ENCODE results near the gene NLGN1. TPM values are rescaled to one million over a fixed set of nuclear protein-coding genes. Genes with fewer than 3 reads are reported as not detected.
"Not testable (repeated sequence)": the region's sequence is repeated elsewhere in the genome, so short reads cannot be mapped to it uniquely, and the experiment has no call there.

NLGN1 gene
- total and polyA plus RNA-seq, 2 experiments from 2014 or later: 5.1 to 11.2 TPM

DNA sequence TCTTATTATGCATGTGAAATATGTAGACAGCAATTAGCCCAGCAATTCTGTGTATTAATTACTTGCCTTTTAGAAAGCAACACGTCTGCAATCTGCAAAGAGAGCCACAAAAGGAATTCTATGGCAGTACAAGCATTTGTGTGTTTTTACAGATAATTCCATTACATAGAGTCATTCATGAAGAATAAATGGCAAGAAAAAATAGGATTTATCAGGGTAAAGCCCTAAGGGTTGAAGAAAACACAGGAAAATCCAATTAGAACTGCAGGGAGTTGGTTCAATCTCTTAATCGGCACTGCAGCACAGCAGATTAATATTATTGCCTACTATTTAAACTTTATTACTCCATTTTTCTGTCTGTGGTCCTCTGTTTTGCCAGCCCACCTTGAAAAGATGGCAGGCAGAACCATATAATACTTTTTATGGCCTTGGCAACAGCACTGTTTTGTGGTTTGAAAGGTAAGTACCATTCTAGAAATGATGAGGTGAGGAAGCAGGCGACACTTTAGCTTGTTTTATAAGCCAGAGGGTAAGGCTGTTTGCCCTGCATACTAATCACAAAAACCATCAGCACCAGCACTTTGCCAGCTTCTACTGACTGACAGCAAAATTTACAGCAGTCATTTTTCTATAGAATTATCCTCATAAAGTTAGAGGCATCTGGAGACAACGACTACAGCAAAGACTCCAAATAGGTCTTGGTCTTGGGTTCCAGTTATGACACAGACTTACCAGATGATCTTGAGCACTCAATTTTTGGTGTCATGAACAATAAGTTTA, 823.4 kb downstream of the NLGN1 start:
- Histone ChIP-seq H3K9me2 (replicated peaks; ENCODE audit: insufficient read depth) (no peaks in the 10 kb centered on the region), H3K27me3 (no peaks in the 10 kb centered on the region), H3K79me2 (no peaks in the 10 kb centered on the region), H3K9me3 (ENCODE audit: low read depth) (no peaks in the 10 kb centered on the region), H3K4me2 (no peak overlapping the region), H3K4me3 (no peak overlapping the region), H3K27ac (no peak overlapping the region), H4K20me1 (ENCODE audit: insufficient read depth, poor library complexity, severe bottlenecking) (no peaks in the 10 kb centered on the region), H2AFZ (no peak overlapping the region), H3K4me1 (ENCODE audit: insufficient read depth) (no peaks in the 10 kb centered on the region), H3K36me3 (replicated peaks; ENCODE audit: insufficient read depth, low read depth) (no peaks in the 10 kb centered on the region)
- no peak for DNase-seq (ENCODE audit: low spot score)
- WGBS (ENCODE audit: low lambda C conversion rate, missing lambda C conversion rate): 65% methylated on average over 4 of the region's 4 CpGs
- no peak for TF ChIP-seq EZH2phosphoT487 (IDR thresholded peaks at IDR 0.05; ENCODE audit: low read depth, severe bottlenecking, unreplicated experiment)
- TF ChIP-seq, protein P1, sequence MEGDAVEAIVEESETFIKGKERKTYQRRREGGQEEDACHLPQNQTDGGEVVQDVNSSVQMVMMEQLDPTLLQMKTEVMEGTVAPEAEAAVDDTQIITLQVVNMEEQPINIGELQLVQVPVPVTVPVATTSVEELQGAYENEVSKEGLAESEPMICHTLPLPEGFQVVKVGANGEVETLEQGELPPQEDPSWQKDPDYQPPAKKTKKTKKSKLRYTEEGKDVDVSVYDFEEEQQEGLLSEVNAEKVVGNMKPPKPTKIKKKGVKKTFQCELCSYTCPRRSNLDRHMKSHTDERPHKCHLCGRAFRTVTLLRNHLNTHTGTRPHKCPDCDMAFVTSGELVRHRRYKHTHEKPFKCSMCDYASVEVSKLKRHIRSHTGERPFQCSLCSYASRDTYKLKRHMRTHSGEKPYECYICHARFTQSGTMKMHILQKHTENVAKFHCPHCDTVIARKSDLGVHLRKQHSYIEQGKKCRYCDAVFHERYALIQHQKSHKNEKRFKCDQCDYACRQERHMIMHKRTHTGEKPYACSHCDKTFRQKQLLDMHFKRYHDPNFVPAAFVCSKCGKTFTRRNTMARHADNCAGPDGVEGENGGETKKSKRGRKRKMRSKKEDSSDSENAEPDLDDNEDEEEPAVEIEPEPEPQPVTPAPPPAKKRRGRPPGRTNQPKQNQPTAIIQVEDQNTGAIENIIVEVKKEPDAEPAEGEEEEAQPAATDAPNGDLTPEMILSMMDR (IDR thresholded peaks at IDR 0.05; ENCODE audit: poor library complexity): no peak
- TF ChIP-seq EZH2 (IDR thresholded peaks at IDR 0.05; ENCODE audit: borderline replicate concordance): no peak

DNA sequence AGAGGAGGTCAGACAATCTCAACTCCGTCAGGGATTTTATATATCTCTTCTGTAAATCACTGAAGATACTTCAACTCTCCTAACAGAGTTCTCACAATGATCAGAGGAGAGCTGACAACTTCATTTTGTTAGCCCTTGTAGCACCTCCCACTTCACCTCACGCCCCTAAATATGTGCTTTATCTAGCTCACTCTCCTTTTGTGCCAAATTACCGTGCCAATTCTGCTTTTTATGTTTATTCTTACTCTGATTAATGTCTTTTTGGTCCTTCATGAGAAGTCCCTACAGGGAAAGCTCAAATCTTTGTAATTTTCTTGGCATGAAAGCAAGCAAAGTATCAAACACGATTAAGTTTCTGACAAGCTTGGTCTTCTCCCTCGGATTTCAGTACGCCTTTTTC, 825.5 kb downstream of the NLGN1 start:
- Histone ChIP-seq H4K20me1 (ENCODE audit: insufficient read depth, poor library complexity, severe bottlenecking) (no peaks in the 10 kb centered on the region), H3K9me3 (ENCODE audit: low read depth) (no peaks in the 10 kb centered on the region), H3K27ac (no peak overlapping the region), H3K27me3 (no peaks in the 10 kb centered on the region), H3K4me3 (no peak overlapping the region), H3K4me1 (ENCODE audit: insufficient read depth) (no peaks in the 10 kb centered on the region), H3K36me3 (replicated peaks; ENCODE audit: insufficient read depth, low read depth) (no peaks in the 10 kb centered on the region), H2AFZ (no peak overlapping the region), H3K4me2 (no peak overlapping the region), H3K9me2 (replicated peaks; ENCODE audit: insufficient read depth) (no peaks in the 10 kb centered on the region), H3K79me2 (no peaks in the 10 kb centered on the region)
- no peak for TF ChIP-seq EZH2 (IDR thresholded peaks at IDR 0.05; ENCODE audit: borderline replicate concordance)
- TF ChIP-seq EZH2phosphoT487 (IDR thresholded peaks at IDR 0.05; ENCODE audit: low read depth, severe bottlenecking, unreplicated experiment): no peak
- DNase-seq (ENCODE audit: low spot score): no peak
- 73% methylated on average over 6 of the region's 6 CpGs for WGBS (ENCODE audit: low lambda C conversion rate, missing lambda C conversion rate)

DNA sequence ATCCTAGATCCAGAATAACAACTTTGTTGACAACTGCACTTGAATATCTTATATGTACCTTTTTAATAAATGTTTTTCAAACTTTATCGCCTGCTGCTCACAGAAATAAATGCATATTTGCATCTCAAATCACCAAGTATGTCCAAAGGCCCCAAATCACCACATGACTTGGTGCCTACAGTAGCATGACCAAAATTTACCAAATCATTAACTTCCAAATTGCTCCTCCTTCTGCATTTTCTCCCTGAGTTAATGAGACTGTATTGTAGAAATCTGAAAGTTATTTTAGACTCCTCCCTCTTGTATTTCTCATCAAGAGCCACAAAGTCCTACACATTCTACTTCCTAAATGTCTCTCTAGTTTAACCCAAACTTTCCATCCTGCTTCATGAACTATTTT, 826.1 kb downstream of the NLGN1 start:
- Histone ChIP-seq H3K27ac (no peak overlapping the region), H3K4me3 (no peak overlapping the region), H3K27me3 (no peaks in the 10 kb centered on the region), H3K36me3 (replicated peaks; ENCODE audit: insufficient read depth, low read depth) (no peaks in the 10 kb centered on the region), H3K9me2 (replicated peaks; ENCODE audit: insufficient read depth) (no peaks in the 10 kb centered on the region), H4K20me1 (ENCODE audit: insufficient read depth, poor library complexity, severe bottlenecking) (no peaks in the 10 kb centered on the region), H3K4me2 (no peak overlapping the region), H3K4me1 (ENCODE audit: insufficient read depth) (no peaks in the 10 kb centered on the region), H2AFZ (no peak overlapping the region), H3K79me2 (no peaks in the 10 kb centered on the region), H3K9me3 (ENCODE audit: low read depth) (no peaks in the 10 kb centered on the region)
- TF ChIP-seq, protein P1 (IDR thresholded peaks at IDR 0.05; ENCODE audit: poor library complexity): no peak
- TF ChIP-seq EZH2 (IDR thresholded peaks at IDR 0.05; ENCODE audit: borderline replicate concordance) (no peak), EZH2phosphoT487 (IDR thresholded peaks at IDR 0.05; ENCODE audit: low read depth, severe bottlenecking, unreplicated experiment) (no peak)
- WGBS (ENCODE audit: low lambda C conversion rate, missing lambda C conversion rate): 92% methylated on average over 1 of the region's 1 CpG
- DNase-seq (ENCODE audit: low spot score): no peak

DNA sequence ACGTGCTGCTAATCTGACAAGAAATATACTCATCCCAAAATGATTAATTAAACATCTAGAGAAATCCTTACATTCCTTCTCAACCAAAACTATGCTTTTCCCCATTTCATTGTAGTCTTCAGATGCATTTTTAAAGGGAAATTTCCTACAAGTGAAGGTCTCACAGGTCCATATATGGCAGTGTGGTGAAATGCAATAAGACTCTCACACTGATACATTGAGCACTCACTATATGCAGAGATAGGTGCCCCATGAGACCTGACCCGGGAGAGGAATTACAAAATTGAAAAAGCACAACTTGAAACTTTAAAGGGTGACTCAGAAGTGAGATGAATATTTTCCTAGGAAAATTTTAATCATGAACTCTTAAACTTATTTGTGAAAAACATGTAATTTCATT, 832.4 kb downstream of the NLGN1 start:
- TF ChIP-seq EZH2 (IDR thresholded peaks at IDR 0.05; ENCODE audit: borderline replicate concordance) (no peak), EZH2phosphoT487 (IDR thresholded peaks at IDR 0.05; ENCODE audit: low read depth, severe bottlenecking, unreplicated experiment) (no peak)
- TF ChIP-seq, protein P1 (IDR thresholded peaks at IDR 0.05; ENCODE audit: poor library complexity): no peak
- Histone ChIP-seq H2AFZ (no peak overlapping the region), H3K27ac (no peak overlapping the region), H3K79me2 (no peaks in the 10 kb centered on the region), H3K4me1 (ENCODE audit: insufficient read depth) (no peaks in the 10 kb centered on the region), H3K9me3 (ENCODE audit: low read depth) (no peaks in the 10 kb centered on the region), H3K36me3 (replicated peaks; ENCODE audit: insufficient read depth, low read depth) (no peaks in the 10 kb centered on the region), H3K4me2 (no peak overlapping the region), H3K4me3 (no peak overlapping the region), H3K27me3 (no peaks in the 10 kb centered on the region), H4K20me1 (ENCODE audit: insufficient read depth, poor library complexity, severe bottlenecking) (no peaks in the 10 kb centered on the region), H3K9me2 (replicated peaks; ENCODE audit: insufficient read depth) (no peaks in the 10 kb centered on the region)
- no peak for DNase-seq (ENCODE audit: low spot score)
- 56% methylated on average over 2 of the region's 2 CpGs for WGBS (ENCODE audit: low lambda C conversion rate, missing lambda C conversion rate)

DNA sequence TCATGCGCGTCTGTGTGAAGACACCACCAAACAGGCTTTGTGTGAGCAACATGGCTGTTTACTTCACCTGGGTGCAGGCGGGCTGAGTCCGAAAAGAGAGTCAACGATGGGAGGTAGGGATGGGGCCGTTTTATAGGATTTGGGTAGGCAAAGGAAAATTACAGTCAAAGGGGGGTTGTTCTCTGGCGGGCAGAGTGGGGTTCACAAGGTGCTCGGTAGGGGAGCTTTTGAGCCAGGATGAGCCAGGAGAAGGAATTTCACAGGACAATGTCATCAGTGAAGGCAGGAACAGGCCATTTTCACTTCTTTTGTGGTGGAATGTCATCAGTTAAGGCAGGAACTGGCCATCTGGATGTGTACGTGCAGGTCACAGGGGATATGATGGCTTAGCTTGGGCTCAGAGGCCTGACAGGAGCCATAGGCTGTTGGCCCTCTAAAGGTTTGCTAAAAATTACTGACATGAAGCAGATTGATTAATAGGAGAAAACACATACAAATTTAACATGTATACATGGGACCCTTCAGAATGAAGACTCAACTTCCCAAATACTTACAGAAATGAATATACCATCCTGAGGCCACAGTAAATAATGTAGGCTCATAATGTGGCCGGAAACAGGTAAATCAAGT, 834.6 kb downstream of the NLGN1 start:
- DNase-seq (ENCODE audit: low spot score); H4K20me1 ChIP-seq (ENCODE audit: insufficient read depth, poor library complexity, severe bottlenecking); H3K9me3 ChIP-seq (ENCODE audit: low read depth); H3K79me2 ChIP-seq; H3K4me1 ChIP-seq (ENCODE audit: insufficient read depth); H3K4me2 ChIP-seq; H3K9me2 ChIP-seq (replicated peaks; ENCODE audit: insufficient read depth); H3K27ac ChIP-seq; H3K4me3 ChIP-seq; H3K36me3 ChIP-seq (replicated peaks; ENCODE audit: insufficient read depth, low read depth); H2AFZ ChIP-seq; H3K27me3 ChIP-seq: not testable (repeated sequence)
- 77% methylated on average over 10 of the region's 10 CpGs for WGBS (ENCODE audit: low lambda C conversion rate, missing lambda C conversion rate)

Measured in hepatocyte (in vitro differentiated cells).